ENCODE measurements around the gene UBQLN4. TPM values are rescaled to one million over a fixed set of nuclear protein-coding genes. Genes with fewer than 3 reads are reported as not detected.
A peak's percentile ranks its signal among the peaks of the same experiment; 100 is the strongest.
"Not testable (repeated sequence)": the region's sequence is repeated elsewhere in the genome, so short reads cannot be mapped to it uniquely, and the experiment has no call there.

The UBQLN4 gene
- total RNA-seq, 1 donor from 2014 or later, result 61.9 TPM

- Mint-ChIP-seq H3K9me3 (no peaks in the 10 kb centered on the region), H3K4me1 (peaks cover 75% of the 10 kb centered on the region), H3K4me3 (no peak overlapping the region), H3K27ac (peak overlapping the region; percentile 79), H3K27me3 (ENCODE audit: low read depth) (no peaks in the 10 kb centered on the region), H3K36me3 (peaks cover 21% of the 10 kb centered on the region)
- no peak for DNase-seq (ENCODE audit: low spot score in 2 of 2, unreplicated experiment in 2 of 2)
- TF ChIP-seq CTCF (IDR thresholded peaks at IDR 0.05; ENCODE audit: unreplicated experiment), result no peak
These were observed 21.6 kb upstream of the UBQLN4 start for GRCh38 chr1:156075162-156075561.

DNA sequence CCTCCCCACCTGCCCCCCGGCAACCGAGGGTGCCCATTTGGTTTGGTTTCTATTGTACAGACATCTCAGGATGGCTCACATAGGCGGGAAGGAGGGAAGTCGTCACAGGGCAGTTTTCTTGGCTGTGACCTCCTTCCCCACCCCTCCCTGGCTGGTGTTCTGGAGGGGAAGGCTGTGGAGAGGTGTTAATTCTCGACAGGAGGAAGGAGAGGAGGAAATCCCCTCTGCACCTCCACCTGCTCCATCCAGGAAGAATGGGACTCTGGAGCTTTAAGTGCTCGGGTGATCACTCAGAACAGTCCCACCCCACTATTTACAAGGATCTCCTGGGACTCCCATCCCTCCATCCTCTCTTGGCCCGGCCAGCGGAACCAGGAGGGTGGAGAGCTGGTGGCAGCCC is 21.1 kb upstream of the UBQLN4 start:
- Mint-ChIP-seq H3K27ac (peak overlapping the region; percentile 55), H3K9me3 (no peaks in the 10 kb centered on the region), H3K4me1 (peaks cover 70% of the 10 kb centered on the region), H3K27me3 (ENCODE audit: low read depth) (no peaks in the 10 kb centered on the region), H3K36me3 (peaks cover 20% of the 10 kb centered on the region), H3K4me3 (no peak overlapping the region)
- DNase-seq (ENCODE audit: low spot score in 2 of 2, unreplicated experiment in 2 of 2), result no peak
- no peak for TF ChIP-seq CTCF (IDR thresholded peaks at IDR 0.05; ENCODE audit: unreplicated experiment)

DNA sequence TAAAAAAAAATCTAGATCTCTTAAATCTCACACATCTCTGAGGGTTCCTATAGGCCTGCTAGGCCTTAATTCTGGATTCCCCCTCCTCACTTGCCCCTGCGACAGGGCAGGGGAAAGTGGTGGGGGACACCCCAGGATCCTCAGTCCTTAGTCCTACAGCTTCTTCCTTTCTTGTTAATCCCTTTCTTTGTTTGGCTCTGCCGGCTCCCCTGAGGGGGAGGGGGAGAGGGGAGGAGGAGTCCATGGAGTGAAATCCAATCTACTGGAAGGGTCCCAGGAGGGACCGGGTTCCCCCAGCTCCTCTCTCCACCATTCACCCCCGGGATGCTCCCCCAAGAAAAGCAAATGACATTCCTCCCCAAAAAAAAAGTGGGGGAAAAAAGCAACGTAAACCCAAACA is 20.1 kb upstream of the UBQLN4 start:
- DNase-seq (ENCODE audit: low spot score in 2 of 2, unreplicated experiment in 2 of 2), result no peak
- Mint-ChIP-seq H3K9me3 (no peaks in the 10 kb centered on the region), H3K27ac (peak overlapping the region; percentile 91), H3K36me3 (peaks cover 17% of the 10 kb centered on the region), H3K4me3 (no peak overlapping the region), H3K27me3 (ENCODE audit: low read depth) (no peaks in the 10 kb centered on the region), H3K4me1 (peaks cover 61% of the 10 kb centered on the region)
- TF ChIP-seq CTCF (IDR thresholded peaks at IDR 0.05; ENCODE audit: unreplicated experiment), result no peak

GRCh38 chr1:156073110-156073687 is 19.6 kb upstream of the UBQLN4 start:
- H3K27ac Mint-ChIP-seq, result peak overlapping the region; percentile 82
- H3K36me3 Mint-ChIP-seq, result peaks cover 17% of the 10 kb centered on the region
- no peak overlapping the region for H3K4me3 Mint-ChIP-seq
- no peaks in the 10 kb centered on the region for H3K27me3 Mint-ChIP-seq (ENCODE audit: low read depth)
- TF ChIP-seq CTCF (IDR thresholded peaks at IDR 0.05; ENCODE audit: unreplicated experiment), result no peak
- no peak for DNase-seq (ENCODE audit: low spot score in 2 of 2, unreplicated experiment in 2 of 2)
- no peaks in the 10 kb centered on the region for H3K9me3 Mint-ChIP-seq
- peaks cover 56% of the 10 kb centered on the region for H3K4me1 Mint-ChIP-seq

GRCh38 chr1:156072251-156072650 is 18.7 kb upstream of the UBQLN4 start:
- DNase-seq (ENCODE audit: low spot score in 2 of 2, unreplicated experiment in 2 of 2), result no peak
- Mint-ChIP-seq H3K9me3 (no peaks in the 10 kb centered on the region), H3K36me3 (peaks cover 15% of the 10 kb centered on the region), H3K27me3 (ENCODE audit: low read depth) (no peaks in the 10 kb centered on the region), H3K4me1 (peaks cover 46% of the 10 kb centered on the region), H3K4me3 (no peak overlapping the region), H3K27ac (peak overlapping the region; percentile 82)
- no peak for TF ChIP-seq CTCF (IDR thresholded peaks at IDR 0.05; ENCODE audit: unreplicated experiment)

- H3K4me3 Mint-ChIP-seq; H3K9me3 Mint-ChIP-seq; DNase-seq (ENCODE audit: low spot score in 2 of 2, unreplicated experiment in 2 of 2); H3K27me3 Mint-ChIP-seq (ENCODE audit: low read depth): not testable (repeated sequence)
- Mint-ChIP-seq H3K27ac (peak overlapping the region; percentile 71), H3K4me1 (peaks cover 42% of the 10 kb centered on the region), H3K36me3 (peaks cover 13% of the 10 kb centered on the region)
These were observed 17.8 kb upstream of the UBQLN4 start for GRCh38 chr1:156071332-156071816.
